Kidney tubule cell (primary cell): ENCODE measurements around the gene GADL1.

Source experiments
- DNase-seq: peaks from one replicate; pipeline ENCODE4 v3.0.0-alpha.2; 2018; ENCODE audit warnings: low spot score

The GADL1 gene

DNA sequence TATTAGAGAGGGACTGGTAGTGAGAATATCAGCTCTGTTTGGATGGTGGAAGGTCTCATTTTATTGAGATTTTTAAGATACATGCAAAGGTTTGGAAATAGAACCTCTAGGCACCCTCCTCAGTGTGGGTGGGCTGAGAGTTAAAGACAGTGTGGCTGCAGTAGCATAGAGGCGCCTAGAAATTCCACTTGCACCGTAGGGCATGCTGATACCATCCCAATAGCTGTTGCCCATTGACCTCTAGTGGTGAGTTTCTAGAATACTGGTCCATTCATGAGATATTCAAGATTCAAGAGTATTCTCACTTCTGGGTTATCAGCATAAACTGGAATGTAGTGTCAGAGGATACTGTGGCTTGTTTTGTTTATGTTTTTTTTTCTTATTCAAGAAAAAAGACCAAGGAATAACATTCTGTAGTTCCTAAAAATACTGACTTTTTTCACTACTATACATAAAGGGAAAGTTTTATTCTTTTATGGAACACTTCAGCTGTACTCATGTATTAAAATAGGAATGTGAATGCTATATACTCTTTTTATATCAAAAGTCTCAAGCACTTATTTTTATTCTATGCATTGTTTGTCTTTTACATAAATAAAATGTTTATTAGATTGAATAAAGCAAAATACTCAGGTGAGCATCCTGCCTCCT lies 200.9 kb downstream of the GADL1 start:
- DNase-seq = peak; percentile 71

- DNase-seq = no peak
Measured at GRCh38 chr3:30692498-30693130, 201.8 kb downstream of the GADL1 start.

- DNase-seq = no peak
Measured at GRCh38 chr3:30691944-30692343, 202.5 kb downstream of the GADL1 start.

GRCh38 chr3:30691249-30691880 lies 203.1 kb downstream of the GADL1 start:
- DNase-seq = no peak

- DNase-seq = no peak
Measured at GRCh38 chr3:30690199-30690598, 204.3 kb downstream of the GADL1 start.

DNA sequence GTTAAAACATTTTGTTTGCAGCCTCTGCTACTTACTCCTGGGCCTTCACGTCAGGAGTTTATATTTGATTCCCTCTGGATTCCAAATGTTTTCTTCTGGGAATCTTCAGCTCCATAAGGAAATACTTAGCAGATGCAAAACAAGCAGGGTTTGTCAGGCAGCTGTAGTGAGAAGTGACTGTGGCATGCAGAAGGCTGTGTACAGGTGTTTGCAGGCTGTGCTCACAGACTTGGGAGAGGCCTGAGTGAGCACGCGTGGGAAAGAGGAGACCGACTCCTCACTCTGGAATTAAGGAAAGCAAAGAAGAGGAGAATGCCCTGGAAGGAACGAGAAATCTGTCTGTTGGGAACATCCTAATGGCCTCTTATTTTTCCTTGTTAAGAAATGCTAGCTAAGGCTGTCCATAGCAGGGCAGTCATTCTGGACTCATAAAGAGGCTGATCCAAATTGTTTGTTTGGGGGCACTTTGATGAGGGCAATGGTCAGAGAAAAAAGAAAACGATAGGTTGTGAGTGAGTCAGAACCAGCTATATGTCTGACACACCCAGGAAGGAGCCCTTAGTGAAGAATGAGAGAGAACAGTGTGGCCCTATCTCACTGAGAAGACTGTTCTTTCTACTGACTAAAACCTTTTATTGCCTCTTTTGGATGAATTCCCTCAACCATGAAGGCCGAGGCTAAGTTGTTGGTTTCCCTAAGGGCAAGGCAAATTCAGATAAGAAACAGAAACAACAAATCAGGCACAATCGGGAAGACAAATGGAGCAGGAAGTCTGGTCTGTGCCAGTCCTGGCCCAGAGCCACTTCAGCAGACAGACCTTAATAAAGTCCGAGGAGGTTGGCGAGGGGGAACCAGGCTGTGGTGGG lies 205.5 kb downstream of the GADL1 start:
- DNase-seq = peak; percentile 79

DNA sequence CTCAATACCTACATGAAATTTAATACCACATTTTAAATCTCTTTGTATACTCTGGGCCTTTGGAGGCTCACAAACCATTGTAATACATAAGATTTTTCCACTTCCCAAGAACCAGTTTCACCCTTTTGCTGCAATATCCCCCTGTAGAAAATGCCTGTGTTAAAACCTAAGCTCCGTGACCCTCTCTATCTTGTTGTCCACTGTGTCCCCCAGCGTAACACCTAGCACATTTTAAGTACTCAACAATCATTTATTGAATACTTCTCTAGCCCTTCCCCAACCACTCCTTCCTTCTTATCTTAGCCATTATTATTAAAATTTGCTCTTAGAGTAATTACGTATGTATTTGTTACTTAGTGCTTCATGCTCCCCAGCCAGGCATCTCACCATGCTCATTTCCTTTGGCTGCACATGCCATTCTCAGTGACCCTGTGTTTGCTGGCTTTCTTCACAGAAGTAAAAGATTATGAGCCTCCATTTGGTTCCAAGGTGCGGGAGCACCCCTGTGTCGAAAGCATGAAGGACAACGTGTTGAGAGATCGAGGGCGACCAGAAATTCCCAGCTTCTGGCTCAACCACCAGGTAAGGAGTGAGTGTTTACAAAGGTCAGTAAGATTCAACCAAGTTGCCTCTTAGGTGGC lies 206.4 kb downstream of the GADL1 start:
- no peak for DNase-seq

- DNase-seq = no peak
Measured at GRCh38 chr3:30686799-30687198, 207.7 kb downstream of the GADL1 start.

DNA sequence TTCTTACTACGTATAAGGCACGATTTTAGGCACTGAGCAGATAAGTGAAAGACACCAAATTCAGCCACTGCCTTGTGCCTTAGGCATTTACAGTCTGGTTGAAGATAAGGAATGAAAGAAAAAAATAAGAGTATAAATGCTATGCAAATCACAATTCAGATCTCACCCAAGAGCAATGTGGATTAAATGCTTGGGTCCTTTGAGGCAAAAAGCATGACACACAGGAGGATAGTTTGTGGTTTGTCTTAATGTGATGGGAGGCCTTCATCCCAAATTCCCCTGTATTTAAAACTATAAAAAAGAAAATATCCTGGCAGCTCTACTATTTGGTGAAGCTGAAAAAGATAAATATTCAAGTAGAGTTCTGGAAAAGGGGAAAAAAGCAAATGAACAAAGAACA lies 208.3 kb downstream of the GADL1 start:
- DNase-seq = no peak

DNA sequence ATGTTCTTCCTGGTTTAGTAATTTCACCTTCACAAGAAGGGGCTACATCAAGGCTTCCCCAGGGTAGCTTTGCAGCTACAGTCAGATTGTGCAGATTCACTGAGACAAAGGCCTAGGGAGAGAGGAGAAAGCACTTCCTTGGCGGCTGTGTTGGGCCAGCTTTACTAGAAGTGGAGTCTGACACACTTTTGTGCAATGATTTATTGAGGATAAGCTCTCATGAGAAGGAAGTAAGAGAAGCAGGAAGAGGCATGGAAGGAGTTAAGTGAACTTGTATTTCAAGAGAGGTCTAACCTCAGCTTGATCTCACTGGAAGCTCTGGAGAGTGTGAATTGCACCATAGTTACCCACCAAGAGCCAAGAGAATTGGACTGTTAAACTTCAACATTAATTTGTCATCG lies 209.2 kb downstream of the GADL1 start:
- DNase-seq = peak; percentile 3

- DNase-seq = no peak
Measured at GRCh38 chr3:30684356-30684755, 210.1 kb downstream of the GADL1 start.

GRCh38 chr3:30683769-30684168 lies 210.7 kb downstream of the GADL1 start:
- no peak for DNase-seq

DNA sequence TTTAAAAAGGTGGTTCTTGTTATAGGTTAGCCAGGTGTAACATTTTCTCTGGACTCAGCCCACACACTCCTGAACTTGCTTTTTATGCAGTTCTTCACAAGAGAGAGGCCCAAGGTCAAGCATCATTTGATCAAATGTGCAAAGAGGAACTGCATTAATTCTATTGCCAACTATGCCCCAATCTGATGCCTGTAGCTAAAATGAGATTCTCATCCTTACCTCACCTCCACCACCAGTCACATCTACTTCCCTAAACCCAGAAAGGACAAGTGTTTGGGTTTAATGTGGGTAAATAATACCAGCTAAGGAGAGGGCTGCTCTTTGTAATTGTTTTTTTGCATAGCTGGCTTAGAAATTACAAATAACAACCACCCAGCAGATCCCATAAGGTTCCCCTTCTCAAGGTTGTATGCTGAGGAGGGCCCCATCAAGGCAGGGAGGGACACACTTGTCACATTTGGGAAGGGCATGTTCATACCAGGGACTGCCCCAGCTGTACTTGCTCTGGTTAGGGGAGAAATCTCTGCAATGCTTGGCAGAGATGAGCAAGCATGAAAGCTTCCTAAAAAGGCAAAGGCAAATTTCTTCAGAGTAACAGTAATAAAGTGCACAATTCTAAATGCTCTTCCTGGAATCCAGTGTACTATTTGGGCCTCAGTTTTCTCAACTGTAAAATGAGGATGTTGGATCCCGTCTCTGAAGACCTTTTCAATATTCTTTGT lies 211.9 kb downstream of the GADL1 start:
- DNase-seq = no peak

DNA sequence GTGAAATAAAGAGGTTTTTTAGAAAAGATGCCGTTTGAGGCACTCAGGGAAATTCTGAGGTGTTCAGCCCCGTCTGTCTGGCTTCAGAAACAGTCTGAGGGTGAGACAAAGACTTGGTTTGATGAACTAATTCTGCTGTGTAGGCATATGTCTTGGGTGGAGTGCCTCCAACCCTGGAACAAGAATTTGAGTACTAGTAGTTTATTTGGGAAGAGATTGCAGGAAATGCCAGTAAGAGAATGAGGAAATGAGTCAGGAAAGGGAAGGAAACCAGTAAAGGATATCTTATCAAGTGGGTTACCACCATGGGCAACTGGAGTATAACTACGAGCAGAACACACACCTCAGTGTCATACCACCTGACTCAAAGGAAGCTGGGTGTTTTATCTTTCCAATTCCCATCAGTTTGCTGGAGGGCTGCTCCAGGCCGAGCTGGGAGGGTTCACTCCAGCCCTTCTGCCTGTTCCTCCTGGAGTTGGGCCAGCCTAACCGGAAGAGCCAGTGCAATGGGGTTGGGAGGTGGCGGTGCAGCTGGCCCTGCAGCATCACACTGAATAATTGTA lies 212.7 kb downstream of the GADL1 start:
- DNase-seq = peak; percentile 48

GRCh38 chr3:30680789-30681648 lies 213.4 kb downstream of the GADL1 start:
- no peak for DNase-seq

DNA sequence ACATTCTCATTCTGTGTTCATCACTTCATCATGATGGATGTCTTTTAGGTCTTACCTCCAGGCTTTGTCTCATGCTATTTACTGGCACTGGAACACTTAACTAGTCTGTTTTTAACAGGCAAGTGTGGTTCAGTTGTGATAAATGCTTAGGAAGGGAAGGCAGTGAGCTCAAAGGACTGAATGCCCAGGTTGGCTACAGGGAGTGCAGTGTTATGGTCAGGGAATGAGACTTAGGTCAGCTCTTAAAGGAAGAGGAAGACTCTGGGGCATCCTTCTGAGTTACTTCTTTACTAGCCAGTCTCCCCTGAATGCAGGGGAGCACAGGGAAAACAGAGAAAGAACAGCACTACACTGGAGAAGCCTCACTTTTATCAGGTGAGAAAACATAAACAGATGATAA lies 215.4 kb downstream of the GADL1 start:
- DNase-seq = no peak

GRCh38 chr3:30677347-30677685 lies 217.1 kb downstream of the GADL1 start:
- DNase-seq = no peak

DNA sequence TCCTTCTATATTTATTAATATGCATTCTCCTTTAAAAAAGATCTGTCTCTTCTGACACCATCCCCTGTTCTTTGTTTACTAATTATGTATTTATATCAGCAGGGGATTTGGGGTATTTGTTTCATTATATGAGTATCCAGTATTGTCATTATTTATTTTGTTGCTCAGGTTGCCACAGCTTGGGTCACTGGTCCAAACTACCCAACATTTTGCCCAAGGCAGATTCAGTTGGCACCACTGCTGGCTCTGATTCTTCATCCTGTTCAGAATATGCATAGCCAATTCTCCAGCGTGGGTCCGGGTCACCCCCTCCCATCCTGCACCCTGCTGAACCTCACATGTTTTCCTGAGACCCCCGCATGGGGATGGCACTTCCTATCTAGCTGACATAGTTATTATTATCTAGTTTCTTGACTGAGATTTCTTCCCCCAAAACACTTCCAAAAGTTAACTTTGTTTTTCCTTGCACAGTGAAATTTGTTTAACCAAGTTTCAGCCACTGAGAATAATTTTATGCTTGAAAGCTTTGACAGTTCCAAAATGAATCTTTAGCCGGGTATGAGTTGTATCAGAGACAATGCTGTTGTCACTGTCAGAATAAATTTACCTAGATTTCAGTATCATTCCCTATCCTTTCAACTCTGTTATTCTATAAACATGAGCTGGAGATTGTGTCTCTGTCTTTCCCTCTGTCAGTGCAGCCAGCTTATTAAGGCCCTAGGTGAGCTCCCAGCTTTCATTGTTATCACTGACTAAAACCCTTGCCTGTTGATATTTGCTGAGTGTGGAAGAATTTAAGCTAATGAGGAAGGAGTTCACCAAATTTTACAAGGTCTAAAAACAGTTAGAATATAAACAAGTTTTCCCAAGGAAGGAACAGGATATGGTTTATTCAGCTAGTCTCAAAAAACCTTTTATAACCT lies 217.8 kb downstream of the GADL1 start:
- no peak for DNase-seq
